CD4-positive, alpha-beta memory T cell (primary cell): Measurements from ENCODE around the gene MAFG. TPM values are rescaled to one million over a fixed set of nuclear protein-coding genes. Genes with fewer than 3 reads are reported as not detected.

Source experiments
- CTCF ChIA-PET: fragments of 350-600 bp; sonication (Branson Sonifier 250); formaldehyde crosslinking; loops from one replicate; lab custom pipeline; 2021; ENCODE audit warnings: inconsistent platforms; ENCODE audit not compliant: partially characterized antibody; lab: Charles Lee
- POLR2A ChIA-PET: fragments of 350-600 bp; sonication (Branson Sonifier 250); formaldehyde crosslinking; loops from one replicate; lab custom pipeline; 2021; ENCODE audit not compliant: partially characterized antibody; lab: Charles Lee
- DNase-seq, 5 donors: peaks; one replicate each; pipeline versions ENCODE4 v3.0.0 to v3.0.0-alpha.2; 2020 to 2022; ENCODE audit warnings: mixed read lengths in 1 of 5
- H3K27ac ChIP-seq: one replicate; pipeline ENCODE4 v1.7.0; 2013; ENCODE audit warnings: low read depth, low read length
- H3K27me3 ChIP-seq: 2 replicates; pipeline ENCODE4 v1.7.0; 2013; ENCODE audit warnings: mild to moderate bottlenecking, low read length, moderate library complexity; ENCODE audit not compliant: insufficient read depth
- H3K36me3 ChIP-seq: 2 replicates; pipeline ENCODE4 v1.7.0; 2013; ENCODE audit warnings: mild to moderate bottlenecking, low read length, moderate library complexity; ENCODE audit not compliant: insufficient read depth
- H3K4me1 ChIP-seq: 2 replicates; pipeline ENCODE4 v1.7.0; 2013; ENCODE audit warnings: mild to moderate bottlenecking, low read length, moderate library complexity; ENCODE audit not compliant: insufficient read depth
- H3K4me3 ChIP-seq, 2 donors: one replicate each; pipeline ENCODE4 v1.7.0; 2013; ENCODE audit warnings: low read length in 2 of 2, mild to moderate bottlenecking in 1 of 2
- H3K9me3 ChIP-seq, 2 donors: one replicate each; pipeline ENCODE4 v1.7.0; 2013; ENCODE audit warnings: low read length in 2 of 2, control low read depth in 1 of 2; ENCODE audit not compliant: control insufficient read depth in 1 of 2
- H3K27ac Mint-ChIP-seq, 7 donors: one replicate each; pipeline ENCODE4 v1.8.0; 2020 to 2021; ENCODE audit warnings: mixed read lengths in 7 of 7, mild to moderate bottlenecking in 6 of 7, inconsistent platforms in 3 of 7, moderate library complexity in 3 of 7
- H3K27me3 Mint-ChIP-seq, 2 donors: one replicate each; pipeline ENCODE4 v1.8.0; 2020 to 2021; ENCODE audit warnings: mixed read lengths in 2 of 2
- H3K36me3 Mint-ChIP-seq, 2 donors: one replicate each; pipeline ENCODE4 v1.8.0; 2020 to 2021; ENCODE audit warnings: mixed read lengths in 2 of 2, inconsistent platforms in 1 of 2, mild to moderate bottlenecking in 1 of 2
- H3K4me1 Mint-ChIP-seq, 4 donors: one replicate each; pipeline ENCODE4 v1.8.0; 2020 to 2021; ENCODE audit warnings: mixed read lengths in 4 of 4, mild to moderate bottlenecking in 1 of 4
- H3K4me3 Mint-ChIP-seq, 8 donors: one replicate each; pipeline ENCODE4 v1.8.0; 2020 to 2021; ENCODE audit warnings: mixed read lengths in 8 of 8, mild to moderate bottlenecking in 7 of 8, moderate library complexity in 6 of 8, inconsistent platforms in 3 of 8
- H3K9me3 Mint-ChIP-seq, 8 donors: one replicate each; pipeline ENCODE4 v1.8.0; 2020 to 2021; ENCODE audit warnings: mixed read lengths in 8 of 8, mild to moderate bottlenecking in 5 of 8, inconsistent platforms in 3 of 8, moderate library complexity in 1 of 8
- intact Hi-C: fragments of 100-400 bp; cut with micrococcal nuclease; formaldehyde crosslinking; loops from one replicate; pipeline ENCODE4 v1.15.1; 2023
- polyA plus RNA-seq, 2 donors: library from polyadenylated mRNA; unstranded; fragments of 300-500 nt; fragmentation: Illumina TruSeq; gene quantifications; one replicate each; pipeline ENCODE4 v1.2.3, GENCODE V29; 2021
- total RNA-seq, 2 experiments: library from RNA; stranded (reverse); gene quantifications; one replicate each; pipeline ENCODE4 v1.2.3, GENCODE V29; 2021

Gene MAFG
- total and polyA plus RNA-seq, 4 experiments from 2014 or later, result 2.1 to 16.3 (median 9.8) TPM

DNA sequence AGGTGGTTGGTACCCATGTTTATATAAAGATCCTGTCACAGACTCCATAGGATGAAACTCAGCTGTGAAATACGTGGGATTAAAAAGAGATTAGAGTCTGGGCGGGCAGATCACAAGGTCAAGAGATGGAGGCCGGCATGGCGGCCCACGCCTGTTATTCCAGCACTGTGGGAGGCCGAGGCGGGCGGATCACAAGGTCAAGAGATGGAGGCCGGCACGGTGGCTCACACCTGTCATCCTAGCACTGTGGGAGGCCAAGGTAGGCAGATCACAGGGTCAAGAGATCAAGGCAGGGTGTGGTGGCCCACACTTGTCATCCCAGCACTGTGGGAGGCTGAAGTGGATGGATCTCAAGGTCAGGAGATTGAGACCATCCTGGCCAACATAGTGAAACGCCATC lies 32.1 kb downstream of the MAFG start:
- no peaks in the 10 kb centered on the region for H3K27me3 Mint-ChIP-seq
- peaks cover 2 to 10% (median 7%) of the 10 kb centered on the region in 4 donors for H3K4me1 Mint-ChIP-seq
- H3K9me3 Mint-ChIP-seq, result peaks cover 0 to 2% (median 0%) of the 10 kb centered on the region in 8 donors
- Histone ChIP-seq H3K4me1 (peaks cover 8% of the 10 kb centered on the region), H3K27me3 (no peaks in the 10 kb centered on the region), H3K27ac (no peak overlapping the region), H3K4me3 (no peak overlapping the region), H3K9me3 (no peaks in the 10 kb centered on the region), H3K36me3 (peaks cover 19% of the 10 kb centered on the region)
- peak in 1 of 5 donors; percentile 7 for DNase-seq
- H3K4me3 Mint-ChIP-seq, result peak overlapping the region in 1 of 8 donors; percentile 32
- POLR2A ChIA-PET, result interaction anchor here (2.7 kb wide), 1 partner anchor 22 kb away, joined by 8 read pairs; the partner anchor contains the start of gene SIRT7
- H3K27ac Mint-ChIP-seq, result no peak overlapping the region
- intact Hi-C loops, result no loop called here
- peaks cover 21 to 31% of the 10 kb centered on the region in 2 donors for H3K36me3 Mint-ChIP-seq
- CTCF ChIA-PET, result no interaction called here

DNA sequence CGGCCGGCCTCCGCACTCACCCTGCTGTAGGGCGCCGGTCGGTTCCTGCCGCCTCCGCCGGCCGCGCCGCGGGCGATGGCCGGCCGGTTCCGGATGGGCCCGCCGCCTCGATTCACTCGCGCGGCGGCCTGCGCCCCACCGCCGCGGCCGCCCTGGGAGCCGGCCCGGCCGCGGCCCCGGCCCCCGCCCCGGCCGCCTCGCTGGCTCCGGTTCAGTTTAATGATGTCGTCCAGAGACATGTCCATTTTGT lies 36.3 kb downstream of the MAFG start:
- peak overlapping the region; percentile 64 for H3K27ac ChIP-seq
- peak overlapping the region; percentile 86 to 97 (median 96) for H3K4me3 Mint-ChIP-seq
- H3K36me3 ChIP-seq, result peaks cover 38% of the 10 kb centered on the region
- POLR2A ChIA-PET, result interaction anchor here (0.7 to 4.2 kb wide), 7 partner anchors 11 to 649 kb away, joined by 3 to 29 read pairs (median 4); partner anchors contain the start of genes ARHGDIA, MAFG and PCYT2
- intact Hi-C loops, result loop anchor here (1.0 to 2.0 kb wide), 4 partner anchors 20 to 36 kb away; partner anchors contain the start of genes ARHGDIA, MAFG, P4HB and PCYT2
- peak overlapping the region; percentile 89 to 98 (median 97) for H3K27ac Mint-ChIP-seq
- CTCF ChIA-PET, result no interaction called here
- peaks cover 20% of the 10 kb centered on the region for H3K4me1 ChIP-seq
- H3K36me3 Mint-ChIP-seq, result peaks cover 29 to 45% of the 10 kb centered on the region in 2 donors
- H3K27me3 Mint-ChIP-seq, result no peaks in the 10 kb centered on the region
- H3K4me1 Mint-ChIP-seq, result peaks cover 8 to 33% (median 16%) of the 10 kb centered on the region in 4 donors
- no peaks in the 10 kb centered on the region for H3K27me3 ChIP-seq
- H3K4me3 ChIP-seq, result peak overlapping the region in 1 of 2 donors; percentile 69
- peaks cover 0 to 2% (median 0%) of the 10 kb centered on the region in 8 donors for H3K9me3 Mint-ChIP-seq
- no peaks in the 10 kb centered on the region for H3K9me3 ChIP-seq
- no peak for DNase-seq

DNA sequence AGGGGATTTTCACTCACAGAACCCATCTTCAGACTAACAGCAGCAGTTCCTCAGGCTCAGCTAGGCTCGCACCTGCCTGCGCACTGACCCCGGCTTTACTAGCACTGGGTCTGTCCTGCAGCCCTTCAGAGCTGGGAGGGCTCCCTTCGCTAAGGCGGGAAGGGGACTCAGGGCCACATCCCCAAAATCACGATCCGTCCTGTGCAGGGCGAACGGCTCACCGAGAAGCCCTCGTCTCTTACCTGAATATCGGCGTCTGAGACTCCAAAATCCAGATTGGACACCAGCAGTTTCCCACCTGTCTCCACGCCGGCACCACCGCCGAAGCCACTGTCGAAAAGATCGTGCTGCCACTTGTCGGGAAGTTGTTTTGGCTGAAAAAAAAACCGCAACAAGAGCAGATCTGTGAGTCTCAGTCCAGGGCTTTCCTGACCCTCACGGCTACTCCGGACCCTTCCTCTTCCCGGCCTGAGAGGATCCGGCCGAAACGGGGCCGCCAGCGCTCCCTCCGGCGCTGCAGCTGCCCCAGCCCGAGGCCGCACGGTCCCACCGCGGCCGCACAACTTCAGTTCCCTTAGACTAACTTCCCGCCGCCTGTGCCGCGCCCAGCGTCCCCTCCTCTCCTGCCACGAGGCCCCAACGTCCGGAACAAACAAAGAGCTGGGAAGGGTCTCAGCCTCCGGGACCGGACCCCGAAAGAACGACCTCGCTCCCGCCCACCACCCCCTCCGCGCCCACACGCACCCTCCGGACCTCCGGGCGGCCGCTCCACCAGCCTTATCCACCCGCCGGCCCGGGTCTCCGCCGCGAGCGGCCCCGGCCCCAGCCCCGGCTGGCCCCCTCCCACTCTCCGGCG lies 36.9 kb downstream of the MAFG start:
- Mint-ChIP-seq H3K36me3 (peaks cover 28 to 48% of the 10 kb centered on the region in 2 donors), H3K4me3 (peak overlapping the region; percentile 85 to 92 (median 89)), H3K4me1 (peaks cover 8 to 33% (median 17%) of the 10 kb centered on the region in 4 donors), H3K9me3 (peaks cover 0 to 2% (median 0%) of the 10 kb centered on the region in 8 donors), H3K27me3 (no peaks in the 10 kb centered on the region), H3K27ac (peak overlapping the region; percentile 89 to 97 (median 96))
- DNase-seq, result no peak
- Histone ChIP-seq H3K4me1 (peaks cover 20% of the 10 kb centered on the region), H3K4me3 (peak overlapping the region; percentile 42 to 60), H3K27ac (peak overlapping the region; percentile 64), H3K9me3 (no peaks in the 10 kb centered on the region), H3K27me3 (no peaks in the 10 kb centered on the region), H3K36me3 (peaks cover 42% of the 10 kb centered on the region)
- POLR2A ChIA-PET, result interaction anchor here (0.7 to 4.2 kb wide), 6 partner anchors 10 to 650 kb away, joined by 3 to 29 read pairs (median 4); partner anchors contain the start of genes ARHGDIA and PCYT2
- CTCF ChIA-PET, result no interaction called here
- intact Hi-C loops, result loop anchor here (1.0 to 2.0 kb wide), 4 partner anchors 19 to 36 kb away; partner anchors contain the start of genes ARHGDIA, MAFG, P4HB and PCYT2

DNA sequence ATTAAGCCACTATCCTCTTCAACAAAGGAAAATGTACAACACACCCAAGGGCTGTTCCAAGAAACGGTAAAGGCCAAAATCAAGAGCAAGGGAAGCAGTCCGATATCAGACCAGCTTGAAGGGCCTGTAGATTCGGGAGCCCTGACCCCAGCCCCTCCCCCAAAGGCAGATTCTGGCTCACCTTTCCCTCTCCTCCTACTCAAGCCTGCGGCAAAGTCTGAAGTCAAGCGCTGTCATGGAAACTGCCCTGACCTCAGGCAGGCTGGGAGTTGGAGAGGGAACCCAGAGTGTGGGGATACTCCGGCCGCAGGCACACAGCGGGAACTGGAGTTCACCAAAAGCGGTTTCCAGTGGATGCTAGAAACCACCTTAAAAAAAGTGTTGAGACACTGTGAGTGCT lies 37.9 kb downstream of the MAFG start:
- H3K4me1 ChIP-seq, result peaks cover 20% of the 10 kb centered on the region

DNA sequence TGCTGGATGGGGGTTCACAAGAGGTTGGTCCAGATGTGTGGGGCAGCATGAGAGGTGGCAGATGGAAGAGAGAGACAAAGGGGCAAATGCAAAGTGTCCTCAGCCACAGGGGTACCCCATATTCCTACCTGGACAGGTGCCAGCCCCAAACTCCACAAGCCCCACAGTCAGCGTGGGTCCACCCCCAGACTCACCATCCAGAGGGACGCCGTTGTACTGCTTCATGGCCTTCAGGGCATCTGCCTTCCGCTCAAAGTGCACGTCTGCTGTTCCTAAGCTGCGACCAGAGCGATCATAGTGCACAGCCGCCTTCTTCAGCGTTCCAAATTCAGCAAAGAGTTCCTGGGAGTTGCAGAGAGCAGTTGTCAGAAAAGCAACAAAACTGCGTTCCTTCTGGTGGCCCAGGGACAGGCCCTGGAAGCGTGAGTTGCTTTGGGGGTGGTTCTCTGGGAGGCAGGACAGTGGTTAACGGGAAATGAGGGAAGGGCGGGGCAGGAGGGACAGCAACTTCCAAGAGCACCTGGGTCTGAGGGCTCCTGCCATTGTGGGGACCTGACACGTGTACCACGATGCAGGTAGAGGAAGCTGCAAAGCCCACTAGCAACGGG lies 38.4 kb downstream of the MAFG start:
- Mint-ChIP-seq H3K4me1 (peaks cover 8 to 38% (median 19%) of the 10 kb centered on the region in 4 donors), H3K4me3 (peak overlapping the region; percentile 52 to 80 (median 70)), H3K36me3 (peaks cover 22 to 55% of the 10 kb centered on the region in 2 donors), H3K9me3 (peaks cover 0 to 2% (median 0%) of the 10 kb centered on the region in 8 donors), H3K27ac (peak overlapping the region in 6 of 7 donors; percentile 48 to 91 (median 76)), H3K27me3 (no peaks in the 10 kb centered on the region)
- H3K36me3 ChIP-seq, result peaks cover 41% of the 10 kb centered on the region
- no peak overlapping the region for H3K27ac ChIP-seq
- H3K4me1 ChIP-seq, result peaks cover 20% of the 10 kb centered on the region
- no peak overlapping the region for H3K4me3 ChIP-seq
- no peaks in the 10 kb centered on the region for H3K9me3 ChIP-seq
- ChIA-PET CTCF (no interaction called here), POLR2A (interaction anchor here (1.1 kb wide), 1 partner anchor 28 kb away, joined by 4 read pairs; the partner anchor contains the start of gene SIRT7)
- intact Hi-C loops, result no loop called here
- DNase-seq, result peak in 1 of 5 donors; percentile 25
- no peaks in the 10 kb centered on the region for H3K27me3 ChIP-seq

More for the DNA sequence above, 37.9 kb downstream of the MAFG start:
- peaks cover 41% of the 10 kb centered on the region for H3K36me3 ChIP-seq
- POLR2A ChIA-PET, result interaction anchor here (1.1 kb wide), 1 partner anchor 28 kb away, joined by 4 read pairs; the partner anchor contains the start of gene SIRT7
- Mint-ChIP-seq H3K27ac (peak overlapping the region in 5 of 7 donors; percentile 74 to 97 (median 89)), H3K9me3 (peaks cover 0 to 2% (median 0%) of the 10 kb centered on the region in 8 donors), H3K4me1 (peaks cover 8 to 38% (median 19%) of the 10 kb centered on the region in 4 donors), H3K27me3 (no peaks in the 10 kb centered on the region), H3K4me3 (peak overlapping the region; percentile 72 to 92 (median 88)), H3K36me3 (peaks cover 22 to 51% of the 10 kb centered on the region in 2 donors)
- no peak for DNase-seq
- H3K4me3 ChIP-seq, result no peak overlapping the region
- intact Hi-C loops, result loop anchor here (2.0 kb wide), 2 partner anchors 29 to 37 kb away; partner anchors contain the start of genes MAFG and P4HB
- peak overlapping the region; percentile 64 for H3K27ac ChIP-seq
- CTCF ChIA-PET, result no interaction called here
- H3K9me3 ChIP-seq, result no peaks in the 10 kb centered on the region
- no peaks in the 10 kb centered on the region for H3K27me3 ChIP-seq

DNA sequence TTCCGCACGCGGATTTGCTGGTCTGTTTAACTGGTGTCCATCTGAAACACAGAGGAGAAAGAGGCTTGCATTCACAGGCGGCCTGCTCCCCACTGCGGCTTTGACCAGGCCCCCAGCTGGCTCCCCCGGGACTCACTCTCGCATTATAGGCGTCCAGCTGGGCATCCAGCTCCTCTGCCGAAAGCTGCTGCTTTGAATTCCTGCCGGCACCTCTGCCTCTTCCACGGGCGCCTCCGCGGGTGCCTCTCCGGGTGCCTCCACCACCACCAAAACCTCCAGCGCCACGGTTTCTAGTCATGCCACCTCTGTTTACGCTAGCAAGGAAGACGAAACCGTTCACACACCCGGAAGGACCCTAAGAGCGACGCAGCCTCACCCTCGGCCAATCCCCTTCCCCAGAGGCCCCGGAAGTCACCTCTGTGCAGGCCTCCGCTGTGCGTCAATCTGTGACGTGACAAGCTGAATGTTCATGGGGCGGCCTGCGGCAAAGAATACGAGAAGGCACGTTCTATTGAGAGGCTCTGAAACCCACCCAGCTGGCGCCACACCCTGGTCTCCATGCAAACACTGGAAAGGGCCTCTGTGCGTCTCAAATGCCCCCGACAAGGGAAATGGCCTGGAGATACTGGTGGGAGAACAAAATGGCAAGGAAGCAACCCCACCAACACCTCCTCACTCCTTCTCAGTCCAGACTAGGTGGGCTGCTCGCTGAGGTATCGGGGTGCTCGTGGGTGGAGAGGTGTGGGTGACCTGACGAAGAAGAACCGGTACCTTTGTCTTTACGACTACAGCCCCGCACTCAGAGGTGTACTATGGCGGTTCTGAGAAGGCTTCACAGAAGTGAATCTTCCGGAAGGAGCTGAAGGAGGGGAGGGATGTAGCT lies 39.2 kb downstream of the MAFG start:
- POLR2A ChIA-PET, result interaction anchor here (3.7 kb wide), 1 partner anchor 19 kb away, joined by 15 read pairs; the partner anchor contains the start of gene ARHGDIA
- Histone ChIP-seq H3K36me3 (peaks cover 41% of the 10 kb centered on the region), H3K27me3 (no peaks in the 10 kb centered on the region), H3K4me1 (peaks cover 20% of the 10 kb centered on the region), H3K4me3 (no peak overlapping the region), H3K27ac (no peak overlapping the region), H3K9me3 (no peaks in the 10 kb centered on the region)
- intact Hi-C loops, result no loop called here
- CTCF ChIA-PET, result no interaction called here
- H3K27ac Mint-ChIP-seq, result peak overlapping the region in 5 of 7 donors; percentile 29 to 89 (median 68)
- H3K4me3 Mint-ChIP-seq, result peak overlapping the region in 6 of 8 donors; percentile 8 to 72 (median 43)
- peak in 1 of 5 donors; percentile 11 for DNase-seq
- H3K36me3 Mint-ChIP-seq, result peaks cover 22 to 54% of the 10 kb centered on the region in 2 donors
- H3K27me3 Mint-ChIP-seq, result no peaks in the 10 kb centered on the region
- peaks cover 0 to 2% (median 0%) of the 10 kb centered on the region in 8 donors for H3K9me3 Mint-ChIP-seq
- H3K4me1 Mint-ChIP-seq, result peaks cover 7 to 38% (median 19%) of the 10 kb centered on the region in 4 donors
